PC-3 (cell line): ENCODE results near the gene SPIRE1. TPM values are rescaled to one million over a fixed set of nuclear protein-coding genes. Genes with fewer than 3 reads are reported as not detected.

Source experiments
- ATAC-seq: fragments of 200-7000 bp; cut with Tn5 transposase; 2 replicates; pipeline ENCODE4 v1.9.1; 2020; ENCODE audit warnings: mild to moderate bottlenecking, moderate library complexity
- BruUV-seq: library from RNA; stranded (reverse); fragments of 400-500 nt; replicated peaks from 2 replicates; lab custom pipeline; 2021; lab: Mats Ljungman, UMichigan
- CTCF ChIA-PET: fragments of 300-600 bp; sonication (Branson Sonifier 250); formaldehyde crosslinking; loops from one replicate; lab custom pipeline; 2022; ENCODE audit warnings: antibody characterized with exemption; lab: Charles Lee
- POLR2A ChIA-PET: fragments of 300-600 bp; sonication (Branson Sonifier 250); formaldehyde crosslinking; loops from one replicate; lab custom pipeline; 2022; ENCODE audit warnings: antibody characterized with exemption; ENCODE audit not compliant: unreplicated experiment; lab: Charles Lee
- DNase-seq: peaks from one replicate; pipeline ENCODE4 v3.0.0-alpha.2; 2015
- H2AFZ ChIP-seq: fragments of 300-600 bp; sonication (generic); 2 replicates; pipeline ENCODE4 v1.6.0; 2016; ENCODE audit warnings: antibody characterized with exemption, low read length
- H3F3A ChIP-seq: fragments of 300-600 bp; sonication (generic); one replicate; pipeline ENCODE4 v1.6.0; 2017; ENCODE audit warnings: antibody characterized with exemption, low read length, control low read depth, mild to moderate bottlenecking; ENCODE audit not compliant: unreplicated experiment
- H3K27ac ChIP-seq: fragments of 300-600 bp; sonication (generic); 2 replicates; pipeline ENCODE4 v1.5.1; 2016; ENCODE audit warnings: mild to moderate bottlenecking, low read length
- H3K27me3 ChIP-seq: fragments of 300-600 bp; sonication (generic); 2 replicates; pipeline ENCODE4 v1.6.1; 2016; ENCODE audit warnings: low read length, mixed read lengths
- H3K36me3 ChIP-seq: fragments of 300-600 bp; sonication (generic); 2 replicates; pipeline ENCODE4 v1.6.1; 2016; ENCODE audit warnings: low read depth, mixed run types, low read length, mixed read lengths
- H3K4me1 ChIP-seq: fragments of 300-600 bp; sonication (generic); 2 replicates; pipeline ENCODE4 v1.5.1; 2016; ENCODE audit warnings: low read length; ENCODE audit not compliant: insufficient read depth
- H3K4me2 ChIP-seq: fragments of 300-600 bp; sonication (generic); 2 replicates; pipeline ENCODE4 v1.6.0; 2016; ENCODE audit warnings: low read length
- H3K4me3 ChIP-seq: fragments of 300-600 bp; sonication (generic); 2 replicates; pipeline ENCODE4 v1.5.1; 2016; ENCODE audit warnings: mild to moderate bottlenecking, low read length, mixed read lengths
- H3K79me2 ChIP-seq: fragments of 300-600 bp; sonication (generic); 2 replicates; pipeline ENCODE4 v1.6.1; 2017; ENCODE audit warnings: low read length, mixed read lengths
- H3K9ac ChIP-seq: fragments of 300-600 bp; sonication (generic); 2 replicates; pipeline ENCODE4 v1.6.0; 2016; ENCODE audit warnings: mild to moderate bottlenecking, low read length
- H3K9me2 ChIP-seq: fragments of 300-600 bp; sonication (generic); replicated peaks from 2 replicates; pipeline ENCODE4 v1.6.1; 2016; ENCODE audit warnings: mixed run types, low read length, mixed read lengths
- H3K9me3 ChIP-seq: fragments of 300-600 bp; sonication (generic); 2 replicates; pipeline ENCODE4 v1.6.1; 2016; ENCODE audit warnings: low read length, mixed read lengths
- H4K20me1 ChIP-seq: fragments of 300-600 bp; sonication (generic); 2 replicates; pipeline ENCODE4 v1.6.1; 2016; ENCODE audit warnings: low read length, mixed read lengths
- CTCF ChIP-seq: fragments of 300-600 bp; sonication (generic); conservative IDR thresholded peaks from 2 replicates; pipeline ENCODE4 v1.5.1; 2017; ENCODE audit warnings: antibody characterized with exemption, low read depth, mild to moderate bottlenecking, low read length
- EZH2 ChIP-seq: fragments of 300-600 bp; sonication (generic); IDR thresholded peaks from one replicate; pipeline ENCODE4 v1.6.1; 2017; ENCODE audit warnings: antibody characterized with exemption, mild to moderate bottlenecking, low read length; ENCODE audit not compliant: unreplicated experiment
- EZH2phosphoT487 ChIP-seq: fragments of 300-600 bp; sonication (generic); IDR thresholded peaks from 2 replicates; pipeline ENCODE4 v1.6.1; 2018; ENCODE audit warnings: mild to moderate bottlenecking, antibody characterized with exemption, low read length, borderline replicate concordance
- intact Hi-C: fragments of 100-400 bp; cut with micrococcal nuclease; formaldehyde crosslinking; loops from 2 replicates; pipeline ENCODE4 v1.9.0; 2023
- total RNA-seq: library from RNA; depleted of rRNA; stranded (reverse); fragments of >200 nt; gene quantifications from 2 replicates; pipeline ENCODE4 v1.2.3, GENCODE V29; 2014

The SPIRE1 gene
- total RNA-seq, 1 experiment from 2014 or later = 32.4 TPM

GRCh38 chr18:12426924-12427323 lies 231.0 kb downstream of the SPIRE1 start:
- Histone ChIP-seq H3K4me1 (no peaks in the 10 kb centered on the region), H3K9me2 (no peaks in the 10 kb centered on the region), H3K36me3 (peaks cover 8% of the 10 kb centered on the region), H3K4me2 (no peak overlapping the region), H3K4me3 (no peak overlapping the region), H3K27ac (no peak overlapping the region), H3K79me2 (no peaks in the 10 kb centered on the region), H3K9ac (no peak overlapping the region), H2AFZ (no peak overlapping the region), H4K20me1 (no peaks in the 10 kb centered on the region), H3K9me3 (no peaks in the 10 kb centered on the region), H3F3A (no peaks in the 10 kb centered on the region), H3K27me3 (no peaks in the 10 kb centered on the region)
- no peak for DNase-seq
- BruUV-seq = no TSS peak
- ChIA-PET CTCF (no interaction called here), POLR2A (no interaction called here)
- ATAC-seq = no peak
- intact Hi-C loops = no loop called here
- TF ChIP-seq CTCF (no peak), EZH2phosphoT487 (no peak), EZH2 (no peak)

DNA sequence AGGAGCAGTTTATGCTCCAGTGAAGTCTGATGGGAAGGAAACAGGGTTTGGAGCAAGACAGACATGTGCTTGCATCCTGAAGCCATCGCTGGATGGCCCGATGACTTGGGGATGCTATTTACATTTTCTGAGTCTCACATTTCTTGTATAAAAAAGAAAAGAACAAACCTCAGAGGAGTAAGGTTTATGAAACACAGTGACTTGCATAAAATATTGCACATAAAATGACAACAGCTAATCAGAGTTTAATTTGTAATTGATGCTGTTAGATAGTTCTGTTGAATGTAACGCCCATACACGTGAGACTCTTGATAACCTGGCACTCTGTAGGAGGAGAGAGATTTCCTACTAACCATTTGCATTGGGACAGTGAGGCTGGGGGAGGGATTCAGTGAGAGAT lies 233.7 kb downstream of the SPIRE1 start:
- no peaks in the 10 kb centered on the region for H4K20me1 ChIP-seq
- H3K27ac ChIP-seq = no peak overlapping the region
- H3K4me1 ChIP-seq = no peaks in the 10 kb centered on the region
- no peak overlapping the region for H3K4me2 ChIP-seq
- no peaks in the 10 kb centered on the region for H3K9me2 ChIP-seq
- peaks cover 4% of the 10 kb centered on the region for H3F3A ChIP-seq
- H3K9me3 ChIP-seq = no peaks in the 10 kb centered on the region
- no peak overlapping the region for H2AFZ ChIP-seq
- DNase-seq = no peak
- peaks cover 8% of the 10 kb centered on the region for H3K36me3 ChIP-seq
- no peaks in the 10 kb centered on the region for H3K79me2 ChIP-seq
- POLR2A ChIA-PET = interaction anchor here (0.6 kb wide), 1 partner anchor 47 kb away, joined by 3 read pairs; the partner anchor contains the start of gene AFG3L2
- intact Hi-C loops = no loop called here
- TF ChIP-seq EZH2phosphoT487 = no peak
- no peak for TF ChIP-seq EZH2
- TF ChIP-seq CTCF = no peak
- ATAC-seq = no peak
- no peak overlapping the region for H3K9ac ChIP-seq
- BruUV-seq = no TSS peak
- H3K4me3 ChIP-seq = no peak overlapping the region
- H3K27me3 ChIP-seq = no peaks in the 10 kb centered on the region
- CTCF ChIA-PET = interaction anchor here (1.4 kb wide), 1 partner anchor 17 kb away, joined by 3 read pairs; the partner anchor contains the start of gene PRELID3A

GRCh38 chr18:12423820-12424219 lies 234.1 kb downstream of the SPIRE1 start:
- no TSS peak for BruUV-seq
- peak; percentile 16; the same call in 1 of the 2 replicates for ATAC-seq
- H3K27ac ChIP-seq = no peak overlapping the region
- TF ChIP-seq EZH2phosphoT487 (no peak), EZH2 (no peak), CTCF (no peak)
- no peaks in the 10 kb centered on the region for H3K27me3 ChIP-seq
- H3K4me1 ChIP-seq = no peaks in the 10 kb centered on the region
- peaks cover 8% of the 10 kb centered on the region for H3K36me3 ChIP-seq
- ChIA-PET CTCF (interaction anchor here (1.4 kb wide), 1 partner anchor 16 kb away, joined by 3 read pairs; the partner anchor contains the start of gene PRELID3A), POLR2A (interaction anchor here (0.6 kb wide), 1 partner anchor 47 kb away, joined by 3 read pairs; the partner anchor contains the start of gene AFG3L2)
- H3K9me2 ChIP-seq = no peaks in the 10 kb centered on the region
- intact Hi-C loops = no loop called here
- peaks cover 4% of the 10 kb centered on the region for H3F3A ChIP-seq
- peak; percentile 33 for DNase-seq
- peaks cover under 1% of the 10 kb centered on the region; the same call in 1 of the 2 replicates for H3K79me2 ChIP-seq
- H4K20me1 ChIP-seq = no peaks in the 10 kb centered on the region
- no peaks in the 10 kb centered on the region for H3K9me3 ChIP-seq
- no peak overlapping the region for H3K4me2 ChIP-seq
- H3K4me3 ChIP-seq = no peak overlapping the region
- no peak overlapping the region for H3K9ac ChIP-seq
- no peak overlapping the region for H2AFZ ChIP-seq
